ENCODE data around the gene UNC93A. TPM values are rescaled to one million over a fixed set of nuclear protein-coding genes. Genes with fewer than 3 reads are reported as not detected.

UNC93A gene
- total and polyA plus RNA-seq, 9 of the 15 experiments (the other 6 are each of a cell fraction or from before 2014, with no cell fraction given): not detected

DNA sequence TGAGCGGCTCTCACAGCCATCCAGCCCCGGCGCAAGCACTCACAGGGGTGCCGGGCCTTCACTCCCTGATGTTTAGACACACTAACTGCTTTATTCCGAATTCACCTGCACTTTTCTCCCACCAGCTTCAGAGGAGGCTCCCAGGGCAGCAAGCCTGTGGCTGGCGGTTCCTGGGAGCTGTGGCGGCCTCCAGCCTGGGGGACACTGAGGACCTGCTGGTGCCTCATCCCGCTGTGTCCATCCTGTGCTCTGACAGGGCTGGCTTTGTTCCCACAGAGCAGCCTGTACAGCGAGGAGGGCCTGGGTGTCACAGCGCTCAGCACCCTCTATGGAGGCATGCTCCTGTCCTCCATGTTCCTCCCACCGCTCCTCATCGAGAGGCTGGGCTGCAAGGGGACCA, 3.1 kb downstream of the UNC93A start:
- POLR2A ChIA-PET: no interaction called here
- ATAC-seq (no peak), FAIRE-seq (no peak), DNase-seq (ENCODE audit: extremely low read depth in 1 of 4, low spot score in 3 of 4) (no peak)
- H3K9me1 ChIP-seq (ENCODE audit: control insufficient read depth, insufficient read depth, low read length): no peaks in the 10 kb centered on the region
- H3K36me3 ChIP-seq (ENCODE audit: control insufficient read depth, insufficient read depth, low read length): no peaks in the 10 kb centered on the region
- H3K79me2 ChIP-seq (ENCODE audit: control insufficient read depth, insufficient read depth, low read length): no peaks in the 10 kb centered on the region
- peaks cover 22 to 49% of the 10 kb centered on the region in 2 experiments; a peak in 4 of 5 replicates for H3K27me3 ChIP-seq (ENCODE audit: control insufficient read depth in 2 of 2, insufficient read depth in 2 of 2, low read length in 2 of 2)
- CTCF ChIA-PET (ENCODE audit: low intra/inter-chr PET ratio): no interaction called here
- H3K4me1 ChIP-seq (replicated peaks in 1 of 2; ENCODE audit: control insufficient read depth in 2 of 2, insufficient read depth in 2 of 2, low read length in 2 of 2): no peaks in the 10 kb centered on the region
- in situ Hi-C loops (cut with MboI) (loop anchor here (25.0 kb wide), 1 partner anchor 532 kb away; no protein-coding TSS in a partner anchor), intact Hi-C loops (cut with micrococcal nuclease) (no loop called here)
- TF ChIP-seq ELF1 (tag; IDR thresholded peaks at IDR 0.05) (no peak), NFIX (CRISPR knock-in tag; IDR thresholded peaks at IDR 0.05; ENCODE audit: low read depth) (no peak), CTBP1 (IDR thresholded peaks at IDR 0.05; ENCODE audit: borderline replicate concordance) (no peak), EP300 (IDR thresholded peaks at IDR 0.05; ENCODE audit: low read length) (no peak), RBM14 (IDR thresholded peaks at IDR 0.05; ENCODE audit: borderline replicate concordance, insufficient read depth, low read depth, low read length) (no peak), ZNF324 (CRISPR knock-in tag; IDR thresholded peaks at IDR 0.05) (no peak), ZNF77 (CRISPR knock-in tag; IDR thresholded peaks at IDR 0.05) (no peak)
- no TSS peak for BruUV-seq (replicated peaks)
- H3K9me3 ChIP-seq (replicated peaks; ENCODE audit: control insufficient read depth, insufficient read depth, low read depth, low read length): no peaks in the 10 kb centered on the region
- no peak overlapping the region for H3K9ac ChIP-seq (ENCODE audit: insufficient read depth in 1 of 2, low read depth in 2 of 2, low read length in 2 of 2)
- WGBS (ENCODE audit: insufficient coverage, low coverage, missing lambda C conversion rate): 2% methylated on average over 12 of the region's 12 CpGs
- H4K20me1 ChIP-seq (replicated peaks; ENCODE audit: control insufficient read depth, insufficient read depth, low read length): 0 out of 2 replicates have a peak, but pooled peaks cover 4% of the 10 kb centered on the region
- no peak overlapping the region for H3K27ac ChIP-seq (ENCODE audit: extremely low read depth, low read depth, low read length)
- no peak overlapping the region for H3K4me2 ChIP-seq (ENCODE audit: insufficient read depth, low read length)
- H2AFZ ChIP-seq (ENCODE audit: low read depth, low read length): no peak overlapping the region
- no peak overlapping the region for H3K4me3 ChIP-seq
